Measurements from ENCODE around the gene ATP6V0A4.

Gene ATP6V0A4

DNA sequence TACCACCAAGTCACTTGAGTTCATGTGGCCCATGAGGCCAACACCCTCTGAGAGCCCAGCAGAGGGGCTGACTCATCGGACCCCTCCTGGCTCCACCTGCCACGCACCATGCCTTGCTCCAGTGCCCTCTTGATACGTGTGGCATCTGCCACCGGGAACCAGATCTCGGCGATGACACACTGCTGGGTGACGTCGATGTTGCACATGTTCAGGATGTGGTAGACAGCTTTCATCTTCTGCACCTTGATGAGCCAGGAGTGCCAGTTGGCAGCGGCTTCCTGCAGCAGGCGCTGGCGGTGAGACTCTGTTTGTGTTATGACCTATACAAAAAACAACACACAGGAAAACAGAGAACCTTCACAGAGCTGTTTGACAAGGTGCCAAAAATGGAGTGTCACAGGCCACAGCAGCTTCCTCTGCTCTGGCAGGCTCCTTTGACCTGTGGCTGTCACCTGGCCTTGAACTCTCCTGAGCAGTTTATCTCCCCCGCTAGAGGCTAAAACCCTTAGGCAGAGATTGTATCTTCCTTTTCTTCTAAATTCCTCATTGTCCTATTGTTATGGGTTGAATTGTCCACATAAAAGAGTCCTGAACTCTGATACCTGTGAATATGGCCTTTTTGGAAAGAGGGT lies 45.4 kb downstream of the ATP6V0A4 start:
- WGBS (ENCODE audit: insufficient coverage, insufficient read length) = no CpG with 5 or more reads among the region's 12 CpGs
- Histone ChIP-seq H3K27me3 (ENCODE audit: control insufficient read depth, insufficient read depth, low read length) (no peaks in the 10 kb centered on the region), H3K4me3 (ENCODE audit: low read length) (no peak overlapping the region), H3K4me1 (ENCODE audit: control insufficient read depth, insufficient read depth, low read length) (no peaks in the 10 kb centered on the region; the same call in 1 of the 2 replicates), H3K36me3 (ENCODE audit: control insufficient read depth, insufficient read depth, low read length) (no peaks in the 10 kb centered on the region), H3K9me3 (ENCODE audit: control insufficient read depth, insufficient read depth, low read length) (no peaks in the 10 kb centered on the region), H3K27ac (ENCODE audit: low read length) (no peak overlapping the region)
- no peak for DNase-seq (ENCODE audit: low read depth, low spot score)

GRCh38 chr7:138750901-138751464 lies 47.0 kb downstream of the ATP6V0A4 start:
- Histone ChIP-seq H3K9me3 (ENCODE audit: control insufficient read depth, insufficient read depth, low read length) (no peaks in the 10 kb centered on the region), H3K4me3 (ENCODE audit: low read length) (no peak overlapping the region), H3K4me1 (ENCODE audit: control insufficient read depth, insufficient read depth, low read length) (no peaks in the 10 kb centered on the region; the same call in 1 of the 2 replicates), H3K36me3 (ENCODE audit: control insufficient read depth, insufficient read depth, low read length) (no peaks in the 10 kb centered on the region), H3K27me3 (ENCODE audit: control insufficient read depth, insufficient read depth, low read length) (no peaks in the 10 kb centered on the region), H3K27ac (ENCODE audit: low read length) (no peak overlapping the region)
- WGBS (ENCODE audit: insufficient coverage, insufficient read length) = no CpG with 5 or more reads among the region's 18 CpGs
- DNase-seq (ENCODE audit: low read depth, low spot score) = no peak

- Histone ChIP-seq H3K9me3 (ENCODE audit: control insufficient read depth, insufficient read depth, low read length) (no peaks in the 10 kb centered on the region), H3K4me3 (ENCODE audit: low read length) (no peak overlapping the region), H3K27ac (ENCODE audit: low read length) (no peak overlapping the region), H3K27me3 (ENCODE audit: control insufficient read depth, insufficient read depth, low read length) (no peaks in the 10 kb centered on the region), H3K4me1 (ENCODE audit: control insufficient read depth, insufficient read depth, low read length) (no peaks in the 10 kb centered on the region; the same call in 1 of the 2 replicates), H3K36me3 (ENCODE audit: control insufficient read depth, insufficient read depth, low read length) (no peaks in the 10 kb centered on the region)
- no CpG with 5 or more reads among the region's 15 CpGs for WGBS (ENCODE audit: insufficient coverage, insufficient read length)
- DNase-seq (ENCODE audit: low read depth, low spot score) = no peak
Observed at GRCh38 chr7:138750473-138750872, 47.5 kb downstream of the ATP6V0A4 start.

- H3K4me1 ChIP-seq (ENCODE audit: control insufficient read depth, insufficient read depth, low read length) = no peaks in the 10 kb centered on the region
- no peaks in the 10 kb centered on the region for H3K36me3 ChIP-seq (ENCODE audit: control insufficient read depth, insufficient read depth, low read length)
- H3K27ac ChIP-seq (ENCODE audit: low read length) = no peak overlapping the region
- H3K9me3 ChIP-seq (ENCODE audit: control insufficient read depth, insufficient read depth, low read length) = no peaks in the 10 kb centered on the region
- H3K4me3 ChIP-seq (ENCODE audit: low read length) = no peak overlapping the region
- DNase-seq (ENCODE audit: low read depth, low spot score) = no peak
- no CpG with 5 or more reads among the region's 3 CpGs for whole genome bisulfite sequencing (ENCODE audit: insufficient coverage, insufficient read length)
- no peaks in the 10 kb centered on the region for H3K27me3 ChIP-seq (ENCODE audit: control insufficient read depth, insufficient read depth, low read length)
Observed at GRCh38 chr7:138749960-138750359, 48.0 kb downstream of the ATP6V0A4 start.

DNA sequence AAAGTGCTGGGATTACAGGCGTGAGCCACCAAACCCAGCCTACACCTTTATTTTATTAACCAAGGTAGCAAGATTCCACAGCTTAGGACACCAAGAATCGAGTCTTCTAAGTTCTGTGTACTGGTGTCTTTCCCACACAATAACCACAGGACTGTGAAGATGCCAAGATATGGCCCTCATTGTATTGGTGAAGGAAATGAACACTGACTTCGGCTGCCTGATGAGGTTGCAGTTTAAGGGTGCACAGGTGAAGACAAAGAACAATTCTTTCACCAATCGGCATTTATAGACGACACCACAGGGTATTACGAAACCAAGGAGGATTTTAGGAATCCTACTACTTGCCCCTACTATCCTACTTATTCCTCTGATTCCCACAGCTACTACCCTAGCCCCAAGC lies 49.3 kb downstream of the ATP6V0A4 start:
- H3K4me3 ChIP-seq (ENCODE audit: low read length) = no peak overlapping the region
- no peaks in the 10 kb centered on the region for H3K27me3 ChIP-seq (ENCODE audit: control insufficient read depth, insufficient read depth, low read length)
- H3K27ac ChIP-seq (ENCODE audit: low read length) = no peak overlapping the region
- H3K4me1 ChIP-seq (ENCODE audit: control insufficient read depth, insufficient read depth, low read length) = no peaks in the 10 kb centered on the region
- no peaks in the 10 kb centered on the region for H3K36me3 ChIP-seq (ENCODE audit: control insufficient read depth, insufficient read depth, low read length)
- WGBS (ENCODE audit: insufficient coverage, insufficient read length) = no CpG with 5 or more reads among the region's 6 CpGs
- H3K9me3 ChIP-seq (ENCODE audit: control insufficient read depth, insufficient read depth, low read length) = no peaks in the 10 kb centered on the region
- DNase-seq (ENCODE audit: low read depth, low spot score) = no peak

GRCh38 chr7:138746073-138746472 lies 51.9 kb downstream of the ATP6V0A4 start:
- no peak for DNase-seq (ENCODE audit: low read depth, low spot score)
- Histone ChIP-seq H3K27ac (ENCODE audit: low read length) (no peak overlapping the region), H3K9me3 (ENCODE audit: control insufficient read depth, insufficient read depth, low read length) (no peaks in the 10 kb centered on the region), H3K36me3 (ENCODE audit: control insufficient read depth, insufficient read depth, low read length) (no peaks in the 10 kb centered on the region), H3K4me3 (ENCODE audit: low read length) (no peak overlapping the region), H3K27me3 (ENCODE audit: control insufficient read depth, insufficient read depth, low read length) (no peaks in the 10 kb centered on the region), H3K4me1 (ENCODE audit: control insufficient read depth, insufficient read depth, low read length) (no peaks in the 10 kb centered on the region)
- no CpG with 5 or more reads among the region's 4 CpGs for WGBS (ENCODE audit: insufficient coverage, insufficient read length)

DNA sequence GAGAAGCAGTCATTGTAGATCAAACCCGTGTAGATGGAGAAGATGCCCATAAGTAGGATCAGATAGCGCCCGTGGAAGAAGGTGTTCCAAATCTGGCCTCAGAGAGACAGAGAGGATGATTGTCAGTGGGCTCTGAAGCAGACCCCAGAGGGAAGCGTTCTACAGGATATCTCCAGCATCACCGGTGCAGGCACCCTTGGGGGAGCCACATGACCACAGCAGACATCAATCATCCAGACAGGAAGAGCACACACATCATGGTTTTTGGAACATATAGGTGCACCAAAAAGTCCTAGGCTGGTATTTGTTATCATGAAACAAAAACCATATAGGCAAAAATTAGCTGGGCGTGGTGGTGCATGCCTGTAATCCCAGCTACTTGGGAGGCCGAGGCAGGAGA lies 52.8 kb downstream of the ATP6V0A4 start:
- DNase-seq (ENCODE audit: low read depth, low spot score) = no peak
- H3K36me3 ChIP-seq (ENCODE audit: control insufficient read depth, insufficient read depth, low read length) = no peaks in the 10 kb centered on the region

GRCh38 chr7:138741453-138741735 lies 56.6 kb downstream of the ATP6V0A4 start:
- no peak overlapping the region for H3K4me3 ChIP-seq (ENCODE audit: low read length)
- no peak for DNase-seq (ENCODE audit: low read depth, low spot score)
- no peaks in the 10 kb centered on the region for H3K27me3 ChIP-seq (ENCODE audit: control insufficient read depth, insufficient read depth, low read length)
- H3K4me1 ChIP-seq (ENCODE audit: control insufficient read depth, insufficient read depth, low read length) = no peaks in the 10 kb centered on the region
- no peak overlapping the region for H3K27ac ChIP-seq (ENCODE audit: low read length)
- no peaks in the 10 kb centered on the region for H3K9me3 ChIP-seq (ENCODE audit: control insufficient read depth, insufficient read depth, low read length)
- H3K36me3 ChIP-seq (ENCODE audit: control insufficient read depth, insufficient read depth, low read length) = no peaks in the 10 kb centered on the region
- WGBS (ENCODE audit: insufficient coverage, insufficient read length) = no CpG with 5 or more reads among the region's 5 CpGs

More for the DNA sequence above, 52.8 kb downstream of the ATP6V0A4 start:
- no peak overlapping the region for H3K4me3 ChIP-seq (ENCODE audit: low read length)
- no peaks in the 10 kb centered on the region for H3K9me3 ChIP-seq (ENCODE audit: control insufficient read depth, insufficient read depth, low read length)
- H3K4me1 ChIP-seq (ENCODE audit: control insufficient read depth, insufficient read depth, low read length) = no peaks in the 10 kb centered on the region
- H3K27ac ChIP-seq (ENCODE audit: low read length) = no peak overlapping the region
- H3K27me3 ChIP-seq (ENCODE audit: control insufficient read depth, insufficient read depth, low read length) = no peaks in the 10 kb centered on the region
- WGBS (ENCODE audit: insufficient coverage, insufficient read length) = no CpG with 5 or more reads among the region's 7 CpGs

DNA sequence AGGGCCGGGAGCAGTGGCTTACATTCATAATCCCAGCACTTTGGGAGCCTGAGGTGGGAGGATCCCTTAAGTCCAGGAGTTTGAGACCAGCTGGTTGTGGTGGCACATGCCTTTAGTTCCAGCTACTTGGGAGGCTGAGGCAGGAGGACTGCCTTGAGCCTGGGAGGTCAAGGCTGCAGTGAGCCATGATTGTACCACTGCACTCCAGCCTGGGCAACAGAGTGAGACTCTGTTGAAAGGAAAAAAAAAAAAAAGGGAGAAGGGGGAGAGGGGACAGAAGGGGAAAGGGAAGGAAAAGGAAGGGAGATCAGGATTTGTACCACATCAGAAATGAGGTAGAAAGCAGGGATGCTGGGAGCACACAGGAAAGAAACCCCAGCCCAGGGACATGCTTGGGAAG lies 58.1 kb downstream of the ATP6V0A4 start:
- H3K4me1 ChIP-seq (ENCODE audit: control insufficient read depth, insufficient read depth, low read length) = 0 out of 2 replicates have a peak, but pooled peaks cover under 1% of the 10 kb centered on the region

GRCh38 chr7:138738551-138739335 lies 59.3 kb downstream of the ATP6V0A4 start:
- Histone ChIP-seq H3K9me3 (ENCODE audit: control insufficient read depth, insufficient read depth, low read length) (no peaks in the 10 kb centered on the region), H3K27me3 (ENCODE audit: control insufficient read depth, insufficient read depth, low read length) (no peaks in the 10 kb centered on the region), H3K27ac (ENCODE audit: low read length) (no peak overlapping the region), H3K4me1 (ENCODE audit: control insufficient read depth, insufficient read depth, low read length) (0 out of 2 replicates have a peak, but pooled peaks cover 1% of the 10 kb centered on the region), H3K36me3 (ENCODE audit: control insufficient read depth, insufficient read depth, low read length) (no peaks in the 10 kb centered on the region), H3K4me3 (ENCODE audit: low read length) (no peak overlapping the region)
- WGBS (ENCODE audit: insufficient coverage, insufficient read length) = no CpG with 5 or more reads among the region's 14 CpGs
- peak; percentile 83 for DNase-seq (ENCODE audit: low read depth, low spot score)

More for the DNA sequence above, 58.1 kb downstream of the ATP6V0A4 start:
- Histone ChIP-seq H3K9me3 (ENCODE audit: control insufficient read depth, insufficient read depth, low read length) (no peaks in the 10 kb centered on the region), H3K36me3 (ENCODE audit: control insufficient read depth, insufficient read depth, low read length) (no peaks in the 10 kb centered on the region), H3K27ac (ENCODE audit: low read length) (no peak overlapping the region), H3K27me3 (ENCODE audit: control insufficient read depth, insufficient read depth, low read length) (no peaks in the 10 kb centered on the region), H3K4me3 (ENCODE audit: low read length) (no peak overlapping the region)
- DNase-seq (ENCODE audit: low read depth, low spot score) = no peak
- no CpG with 5 or more reads among the region's 1 CpG for WGBS (ENCODE audit: insufficient coverage, insufficient read length)
